Brain pericyte (primary cell): ENCODE measurements around the gene PCDHA4.
"Not testable (repeated sequence)": the region's sequence is repeated elsewhere in the genome, so short reads cannot be mapped to it uniquely, and the experiment has no call there.

Experiments used
- DNase-seq: peaks from one replicate; pipeline ENCODE4 v3.0.0-alpha.2; 2012; ENCODE audit warnings: low read depth, low spot score

Gene PCDHA4

DNA sequence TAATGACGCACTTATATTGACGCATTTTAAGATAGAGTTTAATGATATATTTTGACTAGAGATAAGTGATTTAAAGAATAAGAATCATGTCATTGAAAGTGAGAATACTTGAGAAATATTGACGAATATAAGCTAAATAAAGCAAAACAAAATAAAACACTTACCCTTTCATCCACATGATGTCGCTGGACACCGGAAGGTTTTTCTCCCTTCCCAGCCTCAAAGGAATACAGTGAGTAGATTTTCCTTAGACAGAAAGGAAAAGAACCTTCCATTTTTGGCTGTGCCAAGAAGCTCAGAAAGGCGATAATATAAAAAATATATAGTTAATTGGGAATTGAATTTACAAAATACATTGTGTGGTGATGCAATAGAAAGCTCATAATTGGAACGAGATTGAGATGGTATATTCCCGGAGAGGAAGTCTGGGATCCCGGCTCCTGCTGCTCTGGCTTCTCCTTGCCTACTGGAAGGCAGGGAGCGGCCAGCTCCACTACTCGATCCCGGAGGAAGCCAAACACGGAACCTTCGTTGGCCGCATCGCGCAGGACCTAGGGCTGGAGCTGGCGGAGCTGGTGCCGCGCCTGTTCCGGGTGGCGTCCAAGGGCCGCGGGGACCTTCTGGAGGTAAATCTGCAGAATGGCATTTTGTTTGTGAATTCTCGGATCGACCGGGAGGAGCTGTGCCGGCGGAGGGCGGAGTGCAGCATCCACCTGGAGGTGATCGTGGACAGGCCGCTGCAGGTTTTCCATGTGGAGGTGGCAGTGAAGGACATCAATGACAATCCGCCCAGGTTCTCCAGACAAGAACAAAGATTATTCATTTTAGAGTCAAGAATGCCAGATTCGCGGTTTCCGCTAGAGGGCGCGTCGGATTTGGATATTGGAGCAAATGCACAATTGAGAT lies 14.8 kb downstream of the PCDHA4 start, which contains the start of gene PCDHA5:
TSS of gene PCDHA5 (plus strand) at position 239 of the 906 bp plus-strand sequence.
- DNase-seq: no peak

GRCh38 chr5:140822281-140822629 lies 15.4 kb downstream of the PCDHA4 start:
- DNase-seq: no peak

- not testable (repeated sequence) for DNase-seq
These were observed 16.1 kb downstream of the PCDHA4 start for GRCh38 chr5:140822969-140823368.

DNA sequence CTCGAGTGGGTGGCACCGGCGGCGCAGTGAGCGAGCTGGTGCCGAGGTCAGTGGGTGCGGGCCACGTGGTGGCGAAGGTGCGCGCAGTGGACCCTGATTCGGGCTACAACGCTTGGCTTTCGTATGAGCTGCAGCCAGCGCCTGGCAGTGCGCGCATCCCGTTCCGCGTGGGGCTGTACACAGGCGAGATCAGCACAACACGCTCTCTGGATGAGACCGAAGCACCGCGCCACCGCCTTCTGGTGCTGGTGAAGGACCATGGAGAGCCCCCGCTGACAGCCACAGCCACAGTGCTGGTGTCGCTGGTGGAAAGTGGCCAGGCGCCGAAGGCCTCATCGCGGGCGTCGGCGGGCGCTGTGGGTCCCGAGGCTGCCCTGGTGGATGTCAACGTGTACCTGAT lies 16.6 kb downstream of the PCDHA4 start:
- DNase-seq: no peak

DNA sequence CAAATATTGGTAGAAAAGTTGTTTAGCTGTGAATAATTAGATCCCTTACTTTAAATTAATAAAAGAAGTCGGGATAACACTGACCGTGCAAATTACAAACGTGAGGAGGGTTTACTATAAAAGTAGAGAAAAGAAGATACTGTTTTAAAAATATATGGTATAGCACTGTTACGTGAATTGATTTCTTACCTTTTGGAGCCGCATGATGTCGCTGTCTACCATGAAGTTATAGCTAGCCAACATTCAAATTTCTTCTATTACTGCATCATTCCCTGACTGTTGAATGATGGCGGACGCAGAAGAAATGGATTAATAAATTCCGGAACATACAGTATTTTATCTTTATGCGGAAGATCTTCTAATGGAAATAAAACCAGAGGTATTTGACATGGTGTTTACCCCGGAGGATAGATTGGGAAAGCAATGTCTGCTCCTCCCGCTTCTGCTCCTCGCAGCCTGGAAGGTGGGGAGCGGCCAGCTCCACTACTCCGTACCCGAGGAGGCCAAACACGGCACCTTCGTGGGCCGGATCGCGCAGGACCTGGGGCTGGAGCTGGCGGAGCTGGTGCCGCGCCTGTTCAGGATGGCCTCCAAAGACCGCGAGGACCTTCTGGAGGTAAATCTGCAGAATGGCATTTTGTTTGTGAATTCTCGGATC lies 21.0 kb downstream of the PCDHA4 start, which contains the start of gene PCDHA6:
TSS of gene PCDHA6 (plus strand) at position 257 of the 658 bp plus-strand sequence. CDS start at position 389, 132 bp downstream.
- DNase-seq: no peak

DNA sequence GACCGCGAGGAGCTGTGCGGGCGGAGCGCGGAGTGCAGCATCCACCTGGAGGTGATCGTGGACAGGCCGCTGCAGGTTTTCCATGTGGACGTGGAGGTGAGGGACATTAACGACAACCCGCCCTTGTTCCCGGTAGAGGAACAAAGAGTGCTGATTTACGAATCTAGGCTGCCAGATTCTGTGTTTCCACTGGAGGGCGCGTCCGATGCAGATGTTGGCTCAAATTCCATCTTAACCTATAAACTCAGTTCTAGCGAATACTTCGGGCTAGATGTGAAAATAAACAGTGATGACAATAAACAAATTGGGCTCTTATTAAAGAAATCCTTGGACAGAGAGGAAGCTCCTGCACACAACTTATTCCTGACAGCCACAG lies 21.5 kb downstream of the PCDHA4 start:
- no peak for DNase-seq

GRCh38 chr5:140829511-140830501 lies 22.9 kb downstream of the PCDHA4 start:
- DNase-seq: not testable (repeated sequence)

GRCh38 chr5:140833993-140834392 lies 27.1 kb downstream of the PCDHA4 start, which contains the start of gene PCDHA7:
Gene PCDHA7 (plus strand): TSS chr5:140834269. CDS start chr5:140834384, 115 bp downstream.
- no peak for DNase-seq

DNA sequence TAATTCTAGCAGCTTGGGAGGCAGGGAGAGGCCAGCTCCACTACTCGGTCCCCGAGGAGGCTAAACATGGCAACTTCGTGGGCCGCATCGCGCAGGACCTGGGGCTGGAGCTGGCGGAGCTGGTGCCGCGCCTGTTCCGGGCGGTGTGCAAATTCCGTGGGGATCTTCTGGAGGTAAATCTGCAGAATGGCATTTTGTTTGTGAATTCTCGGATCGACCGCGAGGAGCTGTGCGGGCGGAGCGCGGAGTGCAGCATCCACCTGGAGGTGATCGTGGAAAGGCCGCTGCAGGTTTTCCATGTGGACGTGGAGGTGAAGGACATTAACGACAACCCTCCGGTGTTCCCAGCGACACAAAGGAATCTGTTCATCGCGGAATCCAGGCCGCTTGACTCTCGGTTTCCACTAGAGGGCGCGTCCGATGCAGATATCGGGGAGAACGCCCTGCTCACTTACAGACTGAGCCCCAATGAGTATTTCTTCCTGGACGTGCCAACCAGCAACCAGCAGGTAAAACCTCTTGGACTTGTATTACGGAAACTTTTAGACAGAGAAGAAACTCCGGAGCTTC lies 27.7 kb downstream of the PCDHA4 start:
- not testable (repeated sequence) for DNase-seq

GRCh38 chr5:140835622-140836510 lies 29.0 kb downstream of the PCDHA4 start:
- DNase-seq: no peak

GRCh38 chr5:140840978-140841962 lies 34.4 kb downstream of the PCDHA4 start, which contains the start of gene PCDHA8:
Gene PCDHA8 (plus strand): TSS chr5:140841187. CDS start chr5:140841322, 135 bp downstream.
- no peak for DNase-seq

GRCh38 chr5:140842798-140843733 lies 36.2 kb downstream of the PCDHA4 start:
- DNase-seq: no peak

DNA sequence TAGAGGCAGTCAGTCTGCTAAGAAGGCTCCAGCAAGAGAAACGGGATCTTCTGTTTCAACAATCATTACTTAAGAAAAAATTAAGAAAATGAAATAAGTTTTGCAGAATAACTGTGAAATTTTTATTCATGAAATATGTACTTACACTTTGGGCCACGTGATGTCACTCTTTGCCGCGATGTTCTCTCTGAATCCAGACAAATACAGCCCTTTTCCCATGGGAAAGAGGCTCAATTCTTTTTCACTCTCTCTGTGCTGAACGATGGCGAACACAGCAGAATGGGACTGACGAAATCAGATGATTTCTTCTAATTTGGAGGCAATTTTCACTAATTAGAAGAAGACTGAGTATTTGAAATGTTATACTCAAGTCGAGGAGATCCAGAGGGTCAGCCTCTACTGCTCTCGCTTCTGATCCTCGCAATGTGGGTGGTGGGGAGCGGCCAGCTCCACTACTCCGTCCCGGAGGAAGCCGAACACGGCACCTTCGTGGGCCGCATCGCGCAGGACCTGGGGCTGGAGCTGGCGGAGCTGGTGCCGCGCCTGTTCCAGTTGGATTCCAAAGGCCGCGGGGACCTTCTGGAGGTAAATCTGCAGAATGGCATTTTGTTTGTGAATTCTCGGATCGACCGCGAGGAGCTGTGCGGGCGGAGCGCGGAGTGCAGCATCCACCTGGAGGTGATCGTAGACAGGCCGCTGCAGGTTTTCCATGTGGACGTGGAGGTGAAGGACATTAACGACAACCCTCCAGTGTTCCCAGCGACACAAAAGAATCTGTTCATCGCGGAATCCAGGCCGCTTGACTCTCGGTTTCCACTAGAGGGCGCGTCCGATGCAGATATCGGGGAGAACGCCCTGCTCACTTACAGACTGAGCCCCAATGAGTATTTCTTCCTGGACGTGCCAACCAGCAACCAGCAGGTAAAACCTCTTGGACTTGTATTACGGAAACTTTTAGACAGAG lies 41.6 kb downstream of the PCDHA4 start, which contains the start of gene PCDHA9:
TSS of gene PCDHA9 (plus strand) at position 244 of the 964 bp plus-strand sequence. CDS start at position 358, 114 bp downstream.
- not testable (repeated sequence) for DNase-seq

DNA sequence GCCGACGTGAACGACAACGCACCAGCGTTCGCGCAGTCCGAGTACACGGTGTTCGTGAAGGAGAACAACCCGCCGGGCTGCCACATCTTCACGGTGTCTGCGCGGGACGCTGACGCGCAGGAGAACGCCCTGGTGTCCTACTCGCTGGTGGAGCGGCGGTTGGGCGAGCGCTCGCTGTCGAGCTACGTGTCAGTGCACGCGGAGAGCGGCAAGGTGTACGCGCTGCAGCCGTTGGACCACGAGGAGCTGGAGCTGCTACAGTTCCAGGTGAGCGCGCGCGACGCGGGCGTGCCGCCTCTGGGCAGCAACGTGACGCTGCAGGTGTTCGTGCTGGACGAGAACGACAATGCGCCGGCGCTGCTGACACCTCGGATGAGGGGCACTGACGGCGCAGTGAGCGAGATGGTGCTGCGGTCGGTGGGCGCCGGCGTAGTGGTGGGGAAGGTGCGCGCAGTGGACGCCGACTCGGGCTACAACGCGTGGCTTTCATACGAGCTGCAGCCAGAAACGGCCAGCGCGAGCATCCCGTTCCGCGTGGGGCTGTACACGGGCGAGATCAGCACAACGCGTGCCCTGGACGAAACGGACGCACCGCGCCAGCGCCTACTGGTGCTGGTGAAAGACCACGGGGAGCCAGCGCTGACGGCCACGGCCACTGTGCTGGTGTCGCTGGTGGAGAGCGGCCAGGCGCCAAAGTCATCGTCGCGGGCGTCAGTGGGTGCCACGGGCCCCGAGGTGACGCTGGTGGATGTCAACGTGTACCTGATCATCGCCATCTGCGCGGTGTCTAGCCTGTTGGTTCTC lies 43.2 kb downstream of the PCDHA4 start:
- DNase-seq: not testable (repeated sequence)
